Hepatic stellate cell (primary cell): ENCODE data around the gene TRIM56.
"Not testable (repeated sequence)": the region's sequence is repeated elsewhere in the genome, so short reads cannot be mapped to it uniquely, and the experiment has no call there.

ENCODE experiments used
- DNase-seq: peaks from one replicate; pipeline ENCODE4 v3.0.0; 2011; ENCODE audit warnings: low spot score

The TRIM56 gene

GRCh38 chr7:101132626-101133600, 47.6 kb downstream of the TRIM56 start:
- not testable (repeated sequence) for DNase-seq

GRCh38 chr7:101133621-101134398, 48.5 kb downstream of the TRIM56 start:
- DNase-seq, result no peak

- no peak for DNase-seq
Measured at GRCh38 chr7:101134399-101134980, 49.2 kb downstream of the TRIM56 start.

- no peak for DNase-seq
Measured at GRCh38 chr7:101137651-101138212, 52.5 kb downstream of the TRIM56 start.

GRCh38 chr7:101138213-101138870, 53.1 kb downstream of the TRIM56 start:
- DNase-seq, result peak; percentile 75

GRCh38 chr7:101140339-101140699, 55.0 kb downstream of the TRIM56 start:
- DNase-seq, result no peak

GRCh38 chr7:101140746-101141382, 55.6 kb downstream of the TRIM56 start:
- DNase-seq, result no peak
